Measurements from ENCODE around the gene RNF182.

The RNF182 gene

GRCh38 chr6:13992417-13993055, 67.8 kb downstream of the RNF182 start:
- Mint-ChIP-seq H3K4me3 (no peak overlapping the region), H3K27me3 (peaks cover 41% of the 10 kb centered on the region), H3K27ac (no peak overlapping the region), H3K4me1 (ENCODE audit: low read depth) (no peaks in the 10 kb centered on the region), H3K9me3 (no peaks in the 10 kb centered on the region), H3K36me3 (ENCODE audit: low read depth) (no peaks in the 10 kb centered on the region)

- Mint-ChIP-seq H3K27me3 (peaks cover 37% of the 10 kb centered on the region), H3K36me3 (ENCODE audit: low read depth) (no peaks in the 10 kb centered on the region), H3K4me1 (ENCODE audit: low read depth) (no peaks in the 10 kb centered on the region), H3K9me3 (no peaks in the 10 kb centered on the region), H3K4me3 (no peak overlapping the region), H3K27ac (no peak overlapping the region)
Observed at GRCh38 chr6:13993416-13993815, 68.7 kb downstream of the RNF182 start.

GRCh38 chr6:13998356-13998755, 73.6 kb downstream of the RNF182 start:
- Mint-ChIP-seq H3K9me3 (no peaks in the 10 kb centered on the region), H3K27ac (no peak overlapping the region), H3K36me3 (ENCODE audit: low read depth) (no peaks in the 10 kb centered on the region), H3K27me3 (peaks cover 29% of the 10 kb centered on the region), H3K4me3 (no peak overlapping the region), H3K4me1 (ENCODE audit: low read depth) (no peaks in the 10 kb centered on the region)

- no peaks in the 10 kb centered on the region for H3K4me1 Mint-ChIP-seq (ENCODE audit: low read depth)
- H3K36me3 Mint-ChIP-seq (ENCODE audit: low read depth): no peaks in the 10 kb centered on the region
- H3K4me3 Mint-ChIP-seq: no peak overlapping the region
- H3K9me3 Mint-ChIP-seq: no peaks in the 10 kb centered on the region
- no peak overlapping the region for H3K27ac Mint-ChIP-seq
- peaks cover 20% of the 10 kb centered on the region for H3K27me3 Mint-ChIP-seq
Observed at GRCh38 chr6:14000901-14001300, 76.1 kb downstream of the RNF182 start.

GRCh38 chr6:14001329-14002012, 76.7 kb downstream of the RNF182 start:
- Mint-ChIP-seq H3K27me3 (peaks cover 20% of the 10 kb centered on the region), H3K36me3 (ENCODE audit: low read depth) (no peaks in the 10 kb centered on the region), H3K27ac (no peak overlapping the region), H3K4me3 (no peak overlapping the region), H3K4me1 (ENCODE audit: low read depth) (no peaks in the 10 kb centered on the region), H3K9me3 (no peaks in the 10 kb centered on the region)

GRCh38 chr6:14002176-14002947, 77.6 kb downstream of the RNF182 start:
- Mint-ChIP-seq H3K4me1 (ENCODE audit: low read depth) (no peaks in the 10 kb centered on the region), H3K27me3 (peaks cover 18% of the 10 kb centered on the region), H3K27ac (no peak overlapping the region), H3K9me3 (no peaks in the 10 kb centered on the region), H3K4me3 (no peak overlapping the region), H3K36me3 (ENCODE audit: low read depth) (no peaks in the 10 kb centered on the region)

GRCh38 chr6:14004258-14004657, 79.5 kb downstream of the RNF182 start:
- Mint-ChIP-seq H3K27me3 (peaks cover 14% of the 10 kb centered on the region), H3K4me1 (ENCODE audit: low read depth) (no peaks in the 10 kb centered on the region), H3K9me3 (no peaks in the 10 kb centered on the region), H3K36me3 (ENCODE audit: low read depth) (no peaks in the 10 kb centered on the region), H3K4me3 (no peak overlapping the region), H3K27ac (no peak overlapping the region)

- no peak overlapping the region for H3K4me3 Mint-ChIP-seq
- H3K27me3 Mint-ChIP-seq: peaks cover 18% of the 10 kb centered on the region
- no peaks in the 10 kb centered on the region for H3K36me3 Mint-ChIP-seq (ENCODE audit: low read depth)
- H3K27ac Mint-ChIP-seq: no peak overlapping the region
- no peaks in the 10 kb centered on the region for H3K4me1 Mint-ChIP-seq (ENCODE audit: low read depth)
- H3K9me3 Mint-ChIP-seq: no peaks in the 10 kb centered on the region
Observed at GRCh38 chr6:14008809-14009208, 84.1 kb downstream of the RNF182 start.

- Mint-ChIP-seq H3K27me3 (peaks cover 20% of the 10 kb centered on the region), H3K9me3 (no peaks in the 10 kb centered on the region), H3K36me3 (ENCODE audit: low read depth) (no peaks in the 10 kb centered on the region), H3K4me3 (no peak overlapping the region), H3K27ac (no peak overlapping the region), H3K4me1 (ENCODE audit: low read depth) (no peaks in the 10 kb centered on the region)
Observed at GRCh38 chr6:14009431-14009830, 84.7 kb downstream of the RNF182 start.

- no peak overlapping the region for H3K4me3 Mint-ChIP-seq
- no peaks in the 10 kb centered on the region for H3K36me3 Mint-ChIP-seq (ENCODE audit: low read depth)
- no peak overlapping the region for H3K27ac Mint-ChIP-seq
- peaks cover 21% of the 10 kb centered on the region for H3K27me3 Mint-ChIP-seq
- H3K9me3 Mint-ChIP-seq: no peaks in the 10 kb centered on the region
- H3K4me1 Mint-ChIP-seq (ENCODE audit: low read depth): no peaks in the 10 kb centered on the region
Observed at GRCh38 chr6:14010275-14010674, 85.5 kb downstream of the RNF182 start.

- H3K27ac Mint-ChIP-seq: no peak overlapping the region
- no peaks in the 10 kb centered on the region for H3K4me1 Mint-ChIP-seq (ENCODE audit: low read depth)
- peaks cover 15% of the 10 kb centered on the region for H3K27me3 Mint-ChIP-seq
- H3K4me3 Mint-ChIP-seq: no peak overlapping the region
- H3K9me3 Mint-ChIP-seq: no peaks in the 10 kb centered on the region
- no peaks in the 10 kb centered on the region for H3K36me3 Mint-ChIP-seq (ENCODE audit: low read depth)
Observed at GRCh38 chr6:14012313-14013030, 87.7 kb downstream of the RNF182 start.

- H3K4me3 Mint-ChIP-seq: no peak overlapping the region
- H3K36me3 Mint-ChIP-seq (ENCODE audit: low read depth): no peaks in the 10 kb centered on the region
Observed at GRCh38 chr6:14015964-14016363, 91.2 kb downstream of the RNF182 start.

GRCh38 chr6:14016432-14016831, 91.7 kb downstream of the RNF182 start:
- Mint-ChIP-seq H3K9me3 (no peaks in the 10 kb centered on the region), H3K4me3 (no peak overlapping the region), H3K4me1 (ENCODE audit: low read depth) (no peaks in the 10 kb centered on the region), H3K27me3 (peaks cover 9% of the 10 kb centered on the region), H3K27ac (no peak overlapping the region), H3K36me3 (ENCODE audit: low read depth) (no peaks in the 10 kb centered on the region)

More at GRCh38 chr6:14015964-14016363, 91.2 kb downstream of the RNF182 start:
- Mint-ChIP-seq H3K4me1 (ENCODE audit: low read depth) (no peaks in the 10 kb centered on the region), H3K27ac (no peak overlapping the region), H3K9me3 (no peaks in the 10 kb centered on the region), H3K27me3 (peaks cover 9% of the 10 kb centered on the region)

GRCh38 chr6:14016935-14017625, 92.3 kb downstream of the RNF182 start:
- no peaks in the 10 kb centered on the region for H3K9me3 Mint-ChIP-seq
- no peak overlapping the region for H3K27ac Mint-ChIP-seq
- H3K27me3 Mint-ChIP-seq: peaks cover 6% of the 10 kb centered on the region
- no peak overlapping the region for H3K4me3 Mint-ChIP-seq
- H3K4me1 Mint-ChIP-seq (ENCODE audit: low read depth): no peaks in the 10 kb centered on the region
- H3K36me3 Mint-ChIP-seq (ENCODE audit: low read depth): no peaks in the 10 kb centered on the region

Measured in stimulated activated naive CD8-positive, alpha-beta T cell treated with anti-CD3 and anti-CD28 coated beads, Interleukin-15, Interleukin-2, amounts not matched to agents 100 ng/mL and 50 ng/mL, for 24 hours (primary cell).